Bone marrow (tissue), 2 donors: ENCODE measurements around the gene CCDC40.

Experiments
- DNase-seq, 2 donors: peaks; one replicate each; lab custom pipeline; 2025; lab: John Stamatoyannopoulos, UW

Gene CCDC40

GRCh38 chr17:80000981-80001775, 35.3 kb upstream of the CCDC40 start:
- DNase-seq = no peak

GRCh38 chr17:80002070-80002641, 34.3 kb upstream of the CCDC40 start:
- no peak for DNase-seq

- DNase-seq = no peak
These were observed 33.6 kb upstream of the CCDC40 start for GRCh38 chr17:80002690-80003490.

- DNase-seq = no peak
These were observed 32.5 kb upstream of the CCDC40 start for GRCh38 chr17:80003969-80004368.

- peak in 1 of 2 donors; percentile 12 for DNase-seq
These were observed 30.8 kb upstream of the CCDC40 start for GRCh38 chr17:80005360-80006338.

- DNase-seq = no peak
These were observed 30.1 kb upstream of the CCDC40 start for GRCh38 chr17:80006339-80006720.

GRCh38 chr17:80006811-80007752, 29.4 kb upstream of the CCDC40 start:
- DNase-seq = no peak

GRCh38 chr17:80007939-80008338, 28.5 kb upstream of the CCDC40 start:
- no peak for DNase-seq

- peak; percentile 35 to 52 for DNase-seq
These were observed 28.0 kb upstream of the CCDC40 start for GRCh38 chr17:80008383-80008840.

GRCh38 chr17:80008848-80009247, 27.6 kb upstream of the CCDC40 start:
- DNase-seq = no peak

- DNase-seq = no peak
These were observed 26.8 kb upstream of the CCDC40 start for GRCh38 chr17:80009391-80010282.

- DNase-seq = no peak
These were observed 26.1 kb upstream of the CCDC40 start for GRCh38 chr17:80010283-80010858.

- DNase-seq = no peak
These were observed 24.4 kb upstream of the CCDC40 start for GRCh38 chr17:80011989-80012555.

GRCh38 chr17:80012765-80013741, 23.4 kb upstream of the CCDC40 start:
- no peak for DNase-seq

GRCh38 chr17:80017226-80018010, 19.0 kb upstream of the CCDC40 start:
- DNase-seq = no peak

GRCh38 chr17:80018917-80019651, 17.4 kb upstream of the CCDC40 start:
- DNase-seq = no peak
